Measurements from ENCODE around the gene CSTPP1.

The CSTPP1 gene

DNA sequence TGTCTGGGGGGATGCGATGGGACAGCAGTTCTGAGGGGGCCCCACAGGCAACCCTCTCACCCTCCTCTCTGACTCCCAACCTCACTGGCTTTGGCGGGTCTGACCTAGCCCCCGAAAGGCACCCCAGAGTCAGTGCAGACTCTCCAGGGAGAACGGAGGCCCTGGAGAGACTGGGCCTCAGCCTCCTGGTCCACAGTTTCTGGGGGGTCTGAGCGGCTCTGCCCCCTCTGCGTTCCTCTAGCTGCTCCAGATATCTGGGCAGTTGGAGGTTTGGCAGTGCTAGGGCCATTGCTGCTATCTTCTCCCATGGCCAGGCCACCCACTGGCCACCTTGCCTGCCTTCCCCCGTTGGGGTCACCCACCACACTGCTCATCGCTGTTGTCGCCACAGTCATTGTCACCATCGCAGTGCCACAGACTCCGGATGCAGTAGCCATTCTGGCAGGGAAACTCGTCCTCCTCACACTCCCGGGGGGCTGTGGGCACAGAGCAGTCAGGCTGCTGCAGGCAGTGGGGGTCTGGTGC lies 37.0 kb upstream of the CSTPP1 start:
- Histone ChIP-seq H3F3A (ENCODE audit: insufficient read depth) (no peaks in the 10 kb centered on the region), H3K4me2 (ENCODE audit: low read depth, low read length, poor library complexity, severe bottlenecking) (no peak overlapping the region), H3K9me3 (ENCODE audit: insufficient read depth, low read length) (no peaks in the 10 kb centered on the region), H2AFZ (ENCODE audit: low read depth, low read length, severe bottlenecking) (no peak overlapping the region), H3K9me2 (replicated peaks; ENCODE audit: insufficient read depth, low read length) (no peaks in the 10 kb centered on the region), H3K27ac (ENCODE audit: low read depth, low read length) (no peak overlapping the region), H3K79me2 (ENCODE audit: insufficient read depth, low read length) (no peaks in the 10 kb centered on the region), H3K27me3 (ENCODE audit: low read length) (no peaks in the 10 kb centered on the region), H3K36me3 (ENCODE audit: low read length) (no peaks in the 10 kb centered on the region), H4K20me1 (ENCODE audit: low read depth, low read length) (no peaks in the 10 kb centered on the region), H3K9ac (ENCODE audit: low read length) (no peak overlapping the region), H3K4me3 (ENCODE audit: insufficient read depth, low read length, poor library complexity, severe bottlenecking) (no peak overlapping the region)
- TF ChIP-seq, protein P1, sequence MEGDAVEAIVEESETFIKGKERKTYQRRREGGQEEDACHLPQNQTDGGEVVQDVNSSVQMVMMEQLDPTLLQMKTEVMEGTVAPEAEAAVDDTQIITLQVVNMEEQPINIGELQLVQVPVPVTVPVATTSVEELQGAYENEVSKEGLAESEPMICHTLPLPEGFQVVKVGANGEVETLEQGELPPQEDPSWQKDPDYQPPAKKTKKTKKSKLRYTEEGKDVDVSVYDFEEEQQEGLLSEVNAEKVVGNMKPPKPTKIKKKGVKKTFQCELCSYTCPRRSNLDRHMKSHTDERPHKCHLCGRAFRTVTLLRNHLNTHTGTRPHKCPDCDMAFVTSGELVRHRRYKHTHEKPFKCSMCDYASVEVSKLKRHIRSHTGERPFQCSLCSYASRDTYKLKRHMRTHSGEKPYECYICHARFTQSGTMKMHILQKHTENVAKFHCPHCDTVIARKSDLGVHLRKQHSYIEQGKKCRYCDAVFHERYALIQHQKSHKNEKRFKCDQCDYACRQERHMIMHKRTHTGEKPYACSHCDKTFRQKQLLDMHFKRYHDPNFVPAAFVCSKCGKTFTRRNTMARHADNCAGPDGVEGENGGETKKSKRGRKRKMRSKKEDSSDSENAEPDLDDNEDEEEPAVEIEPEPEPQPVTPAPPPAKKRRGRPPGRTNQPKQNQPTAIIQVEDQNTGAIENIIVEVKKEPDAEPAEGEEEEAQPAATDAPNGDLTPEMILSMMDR (IDR thresholded peaks at IDR 0.05; ENCODE audit: insufficient read depth, low read length, poor library complexity, severe bottlenecking): no peak
- no peak for TF ChIP-seq EZH2phosphoT487 (conservative IDR thresholded peaks at IDR 0.05; ENCODE audit: low read length)

DNA sequence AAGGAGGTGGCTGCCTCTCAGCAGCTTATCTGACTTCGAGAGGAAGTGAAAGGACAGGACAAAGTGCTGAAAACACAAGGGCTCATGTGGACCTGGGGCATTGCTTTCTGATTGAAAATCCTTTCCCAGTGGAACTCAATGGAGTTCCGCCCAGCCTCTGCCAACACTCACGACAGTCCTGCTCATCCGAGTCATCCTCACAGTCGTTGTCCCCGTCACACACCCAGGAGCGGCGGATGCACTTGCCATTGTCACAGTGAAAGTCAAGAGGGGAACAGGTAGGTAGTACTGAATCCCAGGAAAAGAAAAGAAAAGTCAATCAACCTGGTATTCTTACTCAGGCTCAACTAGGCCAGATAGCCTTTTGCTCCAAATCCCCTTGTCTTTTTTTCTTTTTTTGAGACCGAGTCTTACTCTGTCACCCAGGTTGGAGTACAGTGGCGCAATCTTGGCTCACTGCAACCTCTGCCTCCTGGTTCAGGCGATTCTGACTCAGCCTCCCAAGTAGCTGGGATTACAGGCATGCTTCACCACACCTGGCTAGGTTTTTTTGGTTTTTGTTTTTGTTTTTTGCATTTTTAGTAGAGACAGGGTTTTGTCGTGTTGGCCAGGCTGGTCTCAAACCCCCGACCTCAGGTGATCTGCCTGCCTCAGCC lies 36.3 kb upstream of the CSTPP1 start:
- H3K4me2 ChIP-seq (ENCODE audit: low read depth, low read length, poor library complexity, severe bottlenecking): no peak overlapping the region

DNA sequence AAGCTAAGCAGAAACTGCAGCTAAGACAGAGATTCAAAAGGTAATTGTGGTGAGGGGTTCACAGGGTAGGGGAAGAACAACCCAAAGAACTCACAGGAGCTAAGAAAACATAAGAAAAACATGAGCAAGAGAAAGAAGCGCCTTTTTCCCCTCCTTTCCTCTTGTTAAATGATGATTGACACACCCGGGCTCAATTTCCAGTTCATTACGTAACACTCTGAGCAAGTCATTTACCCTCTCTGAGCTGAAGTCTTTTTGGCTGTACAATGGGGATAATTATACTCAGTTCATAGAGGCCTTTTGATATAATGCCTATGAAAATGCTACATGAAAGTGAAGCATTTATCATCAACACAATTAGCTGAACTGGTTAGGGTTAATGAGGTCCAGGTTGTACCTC lies 35.4 kb upstream of the CSTPP1 start:
- H3K4me3 ChIP-seq (ENCODE audit: insufficient read depth, low read length, poor library complexity, severe bottlenecking): no peak overlapping the region
- H3K27ac ChIP-seq (ENCODE audit: low read depth, low read length): no peak overlapping the region
- H3K9me3 ChIP-seq (ENCODE audit: insufficient read depth, low read length): no peaks in the 10 kb centered on the region
- no peak overlapping the region for H3K4me2 ChIP-seq (ENCODE audit: low read depth, low read length, poor library complexity, severe bottlenecking)
- H3K79me2 ChIP-seq (ENCODE audit: insufficient read depth, low read length): no peaks in the 10 kb centered on the region
- H3K36me3 ChIP-seq (ENCODE audit: low read length): no peaks in the 10 kb centered on the region
- no peaks in the 10 kb centered on the region for H3F3A ChIP-seq (ENCODE audit: insufficient read depth)
- no peaks in the 10 kb centered on the region for H4K20me1 ChIP-seq (ENCODE audit: low read depth, low read length)
- no peak overlapping the region for H2AFZ ChIP-seq (ENCODE audit: low read depth, low read length, severe bottlenecking)
- TF ChIP-seq, protein P1 (IDR thresholded peaks at IDR 0.05; ENCODE audit: insufficient read depth, low read length, poor library complexity, severe bottlenecking): no peak
- no peak for TF ChIP-seq EZH2phosphoT487 (conservative IDR thresholded peaks at IDR 0.05; ENCODE audit: low read length)
- H3K9me2 ChIP-seq (replicated peaks; ENCODE audit: insufficient read depth, low read length): no peaks in the 10 kb centered on the region
- H3K27me3 ChIP-seq (ENCODE audit: low read length): no peaks in the 10 kb centered on the region
- H3K9ac ChIP-seq (ENCODE audit: low read length): no peak overlapping the region

More for the DNA sequence above, 36.3 kb upstream of the CSTPP1 start:
- H3K9me3 ChIP-seq (ENCODE audit: insufficient read depth, low read length): no peaks in the 10 kb centered on the region
- TF ChIP-seq, protein P1 (IDR thresholded peaks at IDR 0.05; ENCODE audit: insufficient read depth, low read length, poor library complexity, severe bottlenecking): no peak
- no peaks in the 10 kb centered on the region for H3K9me2 ChIP-seq (replicated peaks; ENCODE audit: insufficient read depth, low read length)
- H3K9ac ChIP-seq (ENCODE audit: low read length): no peak overlapping the region
- H3K36me3 ChIP-seq (ENCODE audit: low read length): no peaks in the 10 kb centered on the region
- H3K79me2 ChIP-seq (ENCODE audit: insufficient read depth, low read length): no peaks in the 10 kb centered on the region
- no peaks in the 10 kb centered on the region for H4K20me1 ChIP-seq (ENCODE audit: low read depth, low read length)
- H3F3A ChIP-seq (ENCODE audit: insufficient read depth): no peaks in the 10 kb centered on the region
- H3K4me3 ChIP-seq (ENCODE audit: insufficient read depth, low read length, poor library complexity, severe bottlenecking): no peak overlapping the region
- no peaks in the 10 kb centered on the region for H3K27me3 ChIP-seq (ENCODE audit: low read length)
- H3K27ac ChIP-seq (ENCODE audit: low read depth, low read length): no peak overlapping the region
- no peak overlapping the region for H2AFZ ChIP-seq (ENCODE audit: low read depth, low read length, severe bottlenecking)
